GM23338 (cell line): ENCODE results near the gene RPS26. TPM values are rescaled to one million over a fixed set of nuclear protein-coding genes. Genes with fewer than 3 reads are reported as not detected.
"Not testable (repeated sequence)": the region's sequence is repeated elsewhere in the genome, so short reads cannot be mapped to it uniquely, and the experiment has no call there.

ENCODE experiments used
- ATAC-seq: fragments of 200-7000 bp; cut with Tn5 transposase; 3 replicates; pipeline ENCODE4 v1.9.1; 2020
- DNase-seq: peaks from one replicate; pipeline ENCODE4 v3.0.0-alpha.2; 2015; ENCODE audit warnings: low spot score
- H2AFZ ChIP-seq: fragments of 200-600 bp; sonication (generic); 2 replicates; pipeline ENCODE4 v1.8.0; 2016; ENCODE audit warnings: antibody characterized with exemption, mild to moderate bottlenecking, moderate library complexity
- H3F3A ChIP-seq: fragments of 200-600 bp; sonication (generic); replicated peaks from 2 replicates; pipeline ENCODE4 v1.8.0; 2017; ENCODE audit warnings: antibody characterized with exemption, mixed run types, low read depth
- H3K27ac ChIP-seq: fragments of 200-600 bp; sonication (generic); 2 replicates; pipeline ENCODE4 v1.6.1; 2016; ENCODE audit warnings: low read depth
- H3K27me3 ChIP-seq: fragments of 200-600 bp; sonication (generic); 2 replicates; pipeline ENCODE4 v1.8.0; 2016; ENCODE audit warnings: mild to moderate bottlenecking, mixed run types, moderate library complexity; ENCODE audit not compliant: insufficient read depth
- H3K36me3 ChIP-seq: fragments of 200-600 bp; sonication (generic); 2 replicates; pipeline ENCODE4 v1.8.0; 2016; ENCODE audit warnings: mild to moderate bottlenecking; ENCODE audit not compliant: insufficient read depth
- H3K4me1 ChIP-seq: fragments of 200-600 bp; sonication (generic); 2 replicates; pipeline ENCODE4 v1.8.0; 2016; ENCODE audit warnings: mild to moderate bottlenecking, moderate library complexity; ENCODE audit not compliant: insufficient read depth
- H3K4me2 ChIP-seq: fragments of 200-600 bp; sonication (generic); 2 replicates; pipeline ENCODE4 v1.7.1; 2017; ENCODE audit warnings: mixed run types
- H3K4me3 ChIP-seq: fragments of 200-600 bp; sonication (generic); 2 replicates; pipeline ENCODE4 v1.6.1; 2016; ENCODE audit warnings: mixed run types
- H3K79me2 ChIP-seq: fragments of 200-600 bp; sonication (generic); replicated peaks from 2 replicates; pipeline ENCODE4 v1.8.0; 2017; ENCODE audit warnings: mild to moderate bottlenecking; ENCODE audit not compliant: insufficient read depth
- H3K9me2 ChIP-seq: fragments of 200-600 bp; sonication (generic); 2 replicates; pipeline ENCODE4 v1.8.0; 2017; ENCODE audit not compliant: insufficient read depth
- H4K20me1 ChIP-seq: fragments of 200-600 bp; sonication (generic); replicated peaks from 2 replicates; pipeline ENCODE4 v1.8.0; 2017; ENCODE audit warnings: mild to moderate bottlenecking; ENCODE audit not compliant: insufficient read depth
- H3K27ac Mint-ChIP-seq: 2 replicates; pipeline ENCODE4 v1.8.0; 2020; ENCODE audit warnings: inconsistent platforms, mild to moderate bottlenecking, moderate library complexity, mixed read lengths
- H3K27me3 Mint-ChIP-seq: 3 replicates; pipeline ENCODE4 v1.8.0; 2022; ENCODE audit warnings: low read depth, mild to moderate bottlenecking, moderate library complexity, mixed read lengths, inconsistent platforms; ENCODE audit not compliant: insufficient read depth, poor library complexity
- H3K36me3 Mint-ChIP-seq: 3 replicates; pipeline ENCODE4 v1.8.0; 2021; ENCODE audit warnings: low read depth, mild to moderate bottlenecking, inconsistent platforms, moderate library complexity, mixed read lengths
- H3K4me1 Mint-ChIP-seq: 3 replicates; pipeline ENCODE4 v1.8.0; 2020; ENCODE audit warnings: mild to moderate bottlenecking, inconsistent platforms, mixed read lengths
- H3K4me3 Mint-ChIP-seq: 3 replicates; pipeline ENCODE4 v1.8.0; 2021; ENCODE audit warnings: moderate library complexity, mild to moderate bottlenecking, inconsistent platforms, mixed read lengths
- H3K9me3 Mint-ChIP-seq: 3 replicates; pipeline ENCODE4 v1.8.0; 2020; ENCODE audit warnings: moderate library complexity, mild to moderate bottlenecking, inconsistent platforms, mixed read lengths
- CREB1 ChIP-seq: fragments of 250-450 bp; sonication (Bioruptor Pico); IDR thresholded peaks from 2 replicates; pipeline ENCODE4 v1.5.0; 2020; ENCODE audit warnings: low read depth, mild to moderate bottlenecking, moderate library complexity
- ETS1 ChIP-seq: IDR thresholded peaks from 2 replicates; pipeline ENCODE4 v1.6.1; 2016; ENCODE audit warnings: antibody characterized with exemption
- EZH2phosphoT487 ChIP-seq: fragments of 200-600 bp; sonication (generic); IDR thresholded peaks from one replicate; pipeline ENCODE4 v1.8.1; 2018; ENCODE audit warnings: antibody characterized with exemption; ENCODE audit not compliant: unreplicated experiment
- JUNB ChIP-seq: IDR thresholded peaks from one replicate; pipeline ENCODE4 v1.6.1; 2016; ENCODE audit warnings: antibody characterized with exemption; ENCODE audit not compliant: unreplicated experiment
- ZNF331 ChIP-seq: fragments of 250-450 bp; sonication (Bioruptor Pico); IDR thresholded peaks from 2 replicates; pipeline ENCODE4 v1.5.0; 2020; ENCODE audit warnings: low read depth, mild to moderate bottlenecking, moderate library complexity
- polyA plus RNA-seq: library from polyadenylated mRNA; unstranded; fragments of >200 nt; fragmentation: Nextera tagmentation; extraction: Ambion mirVana; gene quantifications from 2 replicates; pipeline ENCODE4 v1.2.1, GENCODE V29; 2016
- total RNA-seq: library from RNA; depleted of rRNA; stranded (reverse); fragments of >200 nt; shearing (Covaris generic); gene quantifications from 2 replicates; pipeline ENCODE4 v1.2.3, GENCODE V29; 2014
- TF ChIP-seq, protein P1 (sequence below), 2 experiments: fragments of 200-600 bp in 1 of 2; sonication (generic) in 1 of 2; conservative IDR thresholded peaks; 2 replicates each; pipeline versions ENCODE4 v1.5.1 to v1.6.1; 2016 to 2017; ENCODE audit warnings: antibody characterized with exemption in 2 of 2, low read depth in 2 of 2, mild to moderate bottlenecking in 2 of 2, moderate library complexity in 1 of 2
- TF ChIP-seq, protein P2 (sequence below): fragments of 250-450 bp; sonication (Bioruptor Pico); IDR thresholded peaks from 2 replicates; pipeline ENCODE4 v1.5.0; 2020; ENCODE audit warnings: mild to moderate bottlenecking, moderate library complexity

Gene RPS26
- total and polyA plus RNA-seq, 2 experiments from 2014 or later: 655 to 772 TPM

- not testable (repeated sequence) for H3K9me2 ChIP-seq, H3K27me3 ChIP-seq, H4K20me1 ChIP-seq, H3K4me3 Mint-ChIP-seq, H3K27ac ChIP-seq, ATAC-seq, H3F3A ChIP-seq, H3K36me3 ChIP-seq, DNase-seq, H3K9me3 Mint-ChIP-seq, H3K4me1 Mint-ChIP-seq, H3K4me2 ChIP-seq, H3K4me3 ChIP-seq, H3K79me2 ChIP-seq, H3K4me1 ChIP-seq, H2AFZ ChIP-seq, H3K27me3 Mint-ChIP-seq
- H3K27ac Mint-ChIP-seq: peak overlapping the region; percentile 21; the same call in 1 of the 2 replicates
- peaks cover 39% of the 10 kb centered on the region for H3K36me3 Mint-ChIP-seq
Measured at GRCh38 chr12:55999522-55999921, 42.2 kb upstream of the RPS26 start.

DNA sequence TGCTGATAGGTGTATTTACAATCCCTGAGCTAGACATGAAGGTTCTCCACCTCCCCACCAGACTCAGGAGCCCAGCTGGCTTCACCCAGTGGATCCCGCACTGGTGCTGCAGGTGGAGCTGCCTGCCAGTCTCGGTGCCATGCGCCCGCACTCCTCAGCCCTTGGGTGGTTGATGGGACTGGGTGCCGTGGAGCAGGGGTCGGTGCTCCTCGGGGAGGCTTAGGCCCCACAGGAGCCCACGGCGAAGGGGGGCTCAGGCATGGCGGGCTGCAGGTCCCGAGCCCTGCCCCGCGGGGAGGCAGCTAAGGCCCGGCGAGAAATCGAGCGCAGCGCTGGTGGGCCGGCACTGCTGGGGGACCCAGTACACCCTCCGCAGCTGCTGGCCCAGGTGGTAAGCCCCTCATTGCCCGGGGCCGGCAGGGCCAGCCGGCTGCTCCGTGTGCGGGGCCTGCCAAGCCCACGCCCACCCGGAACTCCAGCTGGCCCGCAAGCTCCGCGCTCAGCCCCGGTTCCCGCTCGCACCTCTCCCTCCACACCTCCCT, 41.6 kb upstream of the RPS26 start:
- not testable (repeated sequence) for H3K4me3 ChIP-seq, H3K4me3 Mint-ChIP-seq, ATAC-seq, H3K9me3 Mint-ChIP-seq, H3K4me1 Mint-ChIP-seq, H3K27ac Mint-ChIP-seq, H4K20me1 ChIP-seq, H3K79me2 ChIP-seq, H3K27me3 ChIP-seq, H3K4me1 ChIP-seq, H3K4me2 ChIP-seq, DNase-seq, H3K9me2 ChIP-seq, H3K27me3 Mint-ChIP-seq, H3F3A ChIP-seq, H2AFZ ChIP-seq, H3K27ac ChIP-seq, H3K36me3 ChIP-seq
- H3K36me3 Mint-ChIP-seq: peaks cover 44% of the 10 kb centered on the region

DNA sequence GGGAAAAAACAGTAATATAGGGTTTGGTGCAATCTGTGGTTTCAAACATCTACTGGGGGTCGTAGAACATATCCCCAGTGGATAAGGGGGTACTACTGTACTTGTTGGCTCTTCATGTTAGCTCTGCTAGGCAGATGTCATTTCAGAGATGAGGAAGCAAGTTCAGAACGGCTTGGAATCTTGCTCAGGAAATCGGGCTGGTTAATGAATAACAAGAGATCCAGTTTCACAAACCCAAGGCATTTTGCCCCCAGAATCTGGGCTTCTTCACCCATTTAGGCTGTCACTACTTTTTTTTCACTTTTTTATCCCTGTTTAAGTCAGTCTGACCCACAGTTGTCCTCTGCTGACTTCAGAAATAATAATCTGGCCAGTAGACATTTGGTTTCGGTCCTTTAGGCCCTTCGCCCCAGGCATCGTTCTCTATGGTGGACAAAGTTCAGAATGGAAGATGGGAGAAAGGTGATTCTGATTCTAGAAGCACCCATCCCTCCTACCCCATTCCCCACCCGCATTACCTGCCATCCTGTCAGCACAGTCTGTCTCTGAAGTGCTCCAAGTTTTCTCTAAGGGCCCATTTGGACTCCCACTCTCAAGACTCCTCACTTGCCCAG, 40.1 kb upstream of the RPS26 start:
- Mint-ChIP-seq H3K27me3 (peaks cover 11% of the 10 kb centered on the region), H3K4me3 (no peak overlapping the region), H3K36me3 (peaks cover 44% of the 10 kb centered on the region), H3K27ac (no peak overlapping the region), H3K9me3 (no peaks in the 10 kb centered on the region), H3K4me1 (no peaks in the 10 kb centered on the region; the same call in 1 of the 3 replicates)
- no peak for DNase-seq
- no peak overlapping the region for H3K4me2 ChIP-seq
- TF ChIP-seq ZNF331 (CRISPR knock-in tag) (no peak), JUNB (no peak), CREB1 (CRISPR knock-in tag) (no peak), EZH2phosphoT487 (no peak), ETS1 (no peak)
- TF ChIP-seq, protein P1, sequence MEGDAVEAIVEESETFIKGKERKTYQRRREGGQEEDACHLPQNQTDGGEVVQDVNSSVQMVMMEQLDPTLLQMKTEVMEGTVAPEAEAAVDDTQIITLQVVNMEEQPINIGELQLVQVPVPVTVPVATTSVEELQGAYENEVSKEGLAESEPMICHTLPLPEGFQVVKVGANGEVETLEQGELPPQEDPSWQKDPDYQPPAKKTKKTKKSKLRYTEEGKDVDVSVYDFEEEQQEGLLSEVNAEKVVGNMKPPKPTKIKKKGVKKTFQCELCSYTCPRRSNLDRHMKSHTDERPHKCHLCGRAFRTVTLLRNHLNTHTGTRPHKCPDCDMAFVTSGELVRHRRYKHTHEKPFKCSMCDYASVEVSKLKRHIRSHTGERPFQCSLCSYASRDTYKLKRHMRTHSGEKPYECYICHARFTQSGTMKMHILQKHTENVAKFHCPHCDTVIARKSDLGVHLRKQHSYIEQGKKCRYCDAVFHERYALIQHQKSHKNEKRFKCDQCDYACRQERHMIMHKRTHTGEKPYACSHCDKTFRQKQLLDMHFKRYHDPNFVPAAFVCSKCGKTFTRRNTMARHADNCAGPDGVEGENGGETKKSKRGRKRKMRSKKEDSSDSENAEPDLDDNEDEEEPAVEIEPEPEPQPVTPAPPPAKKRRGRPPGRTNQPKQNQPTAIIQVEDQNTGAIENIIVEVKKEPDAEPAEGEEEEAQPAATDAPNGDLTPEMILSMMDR (conservative IDR thresholded peaks at IDR 0.05; ENCODE audit: low read depth in 2 of 2): no peak
- TF ChIP-seq, protein P2, sequence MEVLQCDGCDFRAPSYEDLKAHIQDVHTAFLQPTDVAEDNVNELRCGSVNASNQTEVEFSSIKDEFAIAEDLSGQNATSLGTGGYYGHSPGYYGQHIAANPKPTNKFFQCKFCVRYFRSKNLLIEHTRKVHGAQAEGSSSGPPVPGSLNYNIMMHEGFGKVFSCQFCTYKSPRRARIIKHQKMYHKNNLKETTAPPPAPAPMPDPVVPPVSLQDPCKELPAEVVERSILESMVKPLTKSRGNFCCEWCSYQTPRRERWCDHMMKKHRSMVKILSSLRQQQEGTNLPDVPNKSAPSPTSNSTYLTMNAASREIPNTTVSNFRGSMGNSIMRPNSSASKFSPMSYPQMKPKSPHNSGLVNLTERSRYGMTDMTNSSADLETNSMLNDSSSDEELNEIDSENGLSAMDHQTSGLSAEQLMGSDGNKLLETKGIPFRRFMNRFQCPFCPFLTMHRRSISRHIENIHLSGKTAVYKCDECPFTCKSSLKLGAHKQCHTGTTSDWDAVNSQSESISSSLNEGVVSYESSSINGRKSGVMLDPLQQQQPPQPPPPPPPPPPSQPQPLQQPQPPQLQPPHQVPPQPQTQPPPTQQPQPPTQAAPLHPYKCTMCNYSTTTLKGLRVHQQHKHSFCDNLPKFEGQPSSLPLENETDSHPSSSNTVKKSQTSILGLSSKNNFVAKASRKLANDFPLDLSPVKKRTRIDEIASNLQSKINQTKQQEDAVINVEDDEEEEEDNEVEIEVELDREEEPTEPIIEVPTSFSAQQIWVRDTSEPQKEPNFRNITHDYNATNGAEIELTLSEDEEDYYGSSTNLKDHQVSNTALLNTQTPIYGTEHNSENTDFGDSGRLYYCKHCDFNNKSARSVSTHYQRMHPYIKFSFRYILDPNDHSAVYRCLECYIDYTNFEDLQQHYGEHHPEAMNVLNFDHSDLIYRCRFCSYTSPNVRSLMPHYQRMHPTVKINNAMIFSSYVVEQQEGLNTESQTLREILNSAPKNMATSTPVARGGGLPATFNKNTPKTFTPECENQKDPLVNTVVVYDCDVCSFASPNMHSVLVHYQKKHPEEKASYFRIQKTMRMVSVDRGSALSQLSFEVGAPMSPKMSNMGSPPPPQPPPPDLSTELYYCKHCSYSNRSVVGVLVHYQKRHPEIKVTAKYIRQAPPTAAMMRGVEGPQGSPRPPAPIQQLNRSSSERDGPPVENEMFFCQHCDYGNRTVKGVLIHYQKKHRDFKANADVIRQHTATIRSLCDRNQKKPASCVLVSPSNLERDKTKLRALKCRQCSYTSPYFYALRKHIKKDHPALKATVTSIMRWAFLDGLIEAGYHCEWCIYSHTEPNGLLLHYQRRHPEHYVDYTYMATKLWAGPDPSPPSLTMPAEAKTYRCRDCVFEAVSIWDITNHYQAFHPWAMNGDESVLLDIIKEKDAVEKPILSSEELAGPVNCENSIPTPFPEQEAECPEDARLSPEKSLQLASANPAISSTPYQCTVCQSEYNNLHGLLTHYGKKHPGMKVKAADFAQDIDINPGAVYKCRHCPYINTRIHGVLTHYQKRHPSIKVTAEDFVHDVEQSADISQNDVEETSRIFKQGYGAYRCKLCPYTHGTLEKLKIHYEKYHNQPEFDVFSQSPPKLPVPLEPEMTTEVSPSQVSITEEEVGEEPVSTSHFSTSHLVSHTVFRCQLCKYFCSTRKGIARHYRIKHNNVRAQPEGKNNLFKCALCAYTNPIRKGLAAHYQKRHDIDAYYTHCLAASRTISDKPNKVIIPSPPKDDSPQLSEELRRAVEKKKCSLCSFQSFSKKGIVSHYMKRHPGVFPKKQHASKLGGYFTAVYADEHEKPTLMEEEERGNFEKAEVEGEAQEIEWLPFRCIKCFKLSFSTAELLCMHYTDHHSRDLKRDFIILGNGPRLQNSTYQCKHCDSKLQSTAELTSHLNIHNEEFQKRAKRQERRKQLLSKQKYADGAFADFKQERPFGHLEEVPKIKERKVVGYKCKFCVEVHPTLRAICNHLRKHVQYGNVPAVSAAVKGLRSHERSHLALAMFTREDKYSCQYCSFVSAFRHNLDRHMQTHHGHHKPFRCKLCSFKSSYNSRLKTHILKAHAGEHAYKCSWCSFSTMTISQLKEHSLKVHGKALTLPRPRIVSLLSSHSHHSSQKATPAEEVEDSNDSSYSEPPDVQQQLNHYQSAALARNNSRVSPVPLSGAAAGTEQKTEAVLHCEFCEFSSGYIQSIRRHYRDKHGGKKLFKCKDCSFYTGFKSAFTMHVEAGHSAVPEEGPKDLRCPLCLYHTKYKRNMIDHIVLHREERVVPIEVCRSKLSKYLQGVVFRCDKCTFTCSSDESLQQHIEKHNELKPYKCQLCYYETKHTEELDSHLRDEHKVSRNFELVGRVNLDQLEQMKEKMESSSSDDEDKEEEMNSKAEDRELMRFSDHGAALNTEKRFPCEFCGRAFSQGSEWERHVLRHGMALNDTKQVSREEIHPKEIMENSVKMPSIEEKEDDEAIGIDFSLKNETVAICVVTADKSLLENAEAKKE (CRISPR knock-in tag): no peak
- no peaks in the 10 kb centered on the region for H3K9me2 ChIP-seq
- no peak overlapping the region for H3K27ac ChIP-seq
- H4K20me1 ChIP-seq: no peaks in the 10 kb centered on the region
- H3K36me3 ChIP-seq: no peaks in the 10 kb centered on the region
- H3K79me2 ChIP-seq: peaks cover 8% of the 10 kb centered on the region; the same call in 1 of the 2 replicates
- 0 out of 2 replicates have a peak, but pooled peaks cover 9% of the 10 kb centered on the region for H3F3A ChIP-seq
- H2AFZ ChIP-seq: no peak overlapping the region
- no peak for ATAC-seq
- 0 out of 2 replicates have a peak, but pooled peaks cover 4% of the 10 kb centered on the region for H3K4me1 ChIP-seq
- no peaks in the 10 kb centered on the region for H3K27me3 ChIP-seq
- no peak overlapping the region for H3K4me3 ChIP-seq
